Neural progenitor cell (in vitro differentiated cells): ENCODE measurements around the gene PRR15L. TPM values are rescaled to one million over a fixed set of nuclear protein-coding genes. Genes with fewer than 3 reads are reported as not detected.

ENCODE experiments used
- DNase-seq: peaks from one replicate; pipeline ENCODE4 v3.0.0-alpha.2; 2016; ENCODE audit warnings: low spot score
- H2AFZ ChIP-seq: fragments of 200-600 bp; sonication (generic); replicated peaks from 2 replicates; pipeline ENCODE4 v1.6.1; 2016; ENCODE audit warnings: antibody characterized with exemption
- H3F3A ChIP-seq: fragments of 200-600 bp; sonication (generic); 2 replicates; pipeline ENCODE4 v1.6.1; 2016; ENCODE audit warnings: antibody characterized with exemption, low read depth
- H3K27ac ChIP-seq: fragments of 200-600 bp; sonication (generic); 2 replicates; pipeline ENCODE4 v1.5.1; 2016; ENCODE audit warnings: mild to moderate bottlenecking
- H3K27me3 ChIP-seq: fragments of 200-600 bp; sonication (generic); 2 replicates; pipeline ENCODE4 v1.6.1; 2016; ENCODE audit warnings: mild to moderate bottlenecking, moderate library complexity
- H3K36me3 ChIP-seq: fragments of 200-600 bp; sonication (generic); 2 replicates; pipeline ENCODE4 v1.5.1; 2016
- H3K4me1 ChIP-seq: fragments of 200-600 bp; sonication (generic); 2 replicates; pipeline ENCODE4 v1.6.1; 2016; ENCODE audit warnings: mixed run types
- H3K4me2 ChIP-seq: fragments of 200-600 bp; sonication (generic); 2 replicates; pipeline ENCODE4 v1.6.1; 2016
- H3K4me3 ChIP-seq: fragments of 200-600 bp; sonication (generic); 2 replicates; pipeline ENCODE4 v1.5.1; 2016
- H3K79me2 ChIP-seq: fragments of 200-600 bp; sonication (generic); 2 replicates; pipeline ENCODE4 v1.6.1; 2016; ENCODE audit warnings: low read depth
- H3K9ac ChIP-seq: fragments of 200-600 bp; sonication (generic); 2 replicates; pipeline ENCODE4 v1.6.1; 2016
- H3K9me3 ChIP-seq: fragments of 200-600 bp; sonication (generic); 2 replicates; pipeline ENCODE4 v1.5.1; 2016; ENCODE audit warnings: low read depth
- H4K20me1 ChIP-seq: fragments of 200-600 bp; sonication (generic); 2 replicates; pipeline ENCODE4 v1.6.1; 2016; ENCODE audit warnings: low read depth
- H3K27ac Mint-ChIP-seq: 3 replicates; pipeline ENCODE4 v1.8.0; 2021; ENCODE audit warnings: mixed read lengths
- H3K27me3 Mint-ChIP-seq: 2 replicates; pipeline ENCODE4 v1.8.0; 2022; ENCODE audit warnings: low read depth, mild to moderate bottlenecking, inconsistent platforms, moderate library complexity, mixed read lengths; ENCODE audit not compliant: insufficient read depth
- H3K36me3 Mint-ChIP-seq: 3 replicates; pipeline ENCODE4 v1.8.0; 2021; ENCODE audit warnings: mixed read lengths
- H3K4me1 Mint-ChIP-seq: 3 replicates; pipeline ENCODE4 v1.8.0; 2021; ENCODE audit warnings: mixed read lengths
- H3K4me3 Mint-ChIP-seq: 3 replicates; pipeline ENCODE4 v1.8.0; 2021; ENCODE audit warnings: mild to moderate bottlenecking, moderate library complexity, mixed read lengths
- H3K9me3 Mint-ChIP-seq: 3 replicates; pipeline ENCODE4 v1.8.0; 2020; ENCODE audit warnings: mixed read lengths
- EZH2 ChIP-seq: fragments of 200-600 bp; sonication (generic); IDR thresholded peaks from 2 replicates; pipeline ENCODE4 v1.6.1; 2017; ENCODE audit warnings: antibody characterized with exemption, mild to moderate bottlenecking, moderate library complexity
- EZH2phosphoT487 ChIP-seq: fragments of 200-600 bp; sonication (generic); IDR thresholded peaks from 2 replicates; pipeline ENCODE4 v1.6.1; 2017; ENCODE audit warnings: antibody characterized with exemption
- total RNA-seq: library from RNA; depleted of rRNA; stranded (reverse); fragments of >200 nt; gene quantifications from 2 replicates; pipeline ENCODE4 v1.2.3, GENCODE V29; 2015; ENCODE audit warnings: low replicate concordance
- TF ChIP-seq, protein P1 (sequence below): fragments of 200-600 bp; sonication (generic); IDR thresholded peaks from 2 replicates; pipeline ENCODE4 v1.5.1; 2017; ENCODE audit warnings: antibody characterized with exemption, mild to moderate bottlenecking

Gene PRR15L
- not detected in 2 replicates for total RNA-seq

DNA sequence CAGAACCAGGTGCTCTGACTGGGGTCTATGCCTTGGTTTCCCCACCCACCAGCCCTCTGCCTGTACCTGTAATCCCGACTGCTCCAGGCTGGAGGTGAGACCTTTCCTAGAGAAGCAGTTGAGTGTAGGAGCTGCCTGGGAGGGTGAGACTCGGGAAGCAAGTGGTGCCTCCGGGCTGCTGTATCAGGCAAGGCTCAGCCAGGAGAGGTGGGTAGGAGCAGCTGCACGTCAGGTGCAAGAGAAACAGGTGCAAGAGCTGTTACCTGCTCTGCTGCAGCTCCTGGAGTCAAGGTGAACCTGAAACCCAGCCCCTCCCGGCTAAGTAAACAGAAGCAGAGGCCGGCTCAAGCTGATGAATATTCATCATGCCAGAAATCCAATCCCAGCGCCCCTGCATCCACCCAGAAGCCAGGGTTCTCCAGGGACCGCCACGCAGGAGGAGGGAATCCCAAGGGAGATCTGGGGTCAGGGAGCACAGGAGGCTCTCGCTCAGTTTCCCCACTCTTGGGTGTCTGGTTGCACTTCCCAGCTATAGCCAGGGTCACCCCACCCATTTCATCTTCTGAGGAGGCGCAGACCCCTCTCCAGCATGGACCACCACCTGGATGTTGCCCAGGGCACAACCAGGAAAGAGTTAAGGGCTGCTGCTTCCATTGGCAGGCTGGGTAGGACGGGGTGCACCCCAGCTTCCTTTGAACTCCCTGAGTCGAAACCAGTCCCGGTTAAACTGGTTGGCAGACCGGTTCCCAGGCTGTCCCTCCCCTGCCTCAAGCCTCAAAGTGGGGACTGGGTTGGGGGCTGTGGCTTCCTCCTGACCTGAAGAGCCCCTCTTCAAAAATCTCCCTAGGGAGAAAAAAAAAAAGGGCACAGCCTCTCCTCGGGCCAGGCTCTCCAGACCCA is at the start of gene PRR15L:
PRR15L (minus strand) TSS at position 293 of the 900 bp plus-strand sequence. CDS start 4,649 bp downstream, outside the sequence.
- no peaks in the 10 kb centered on the region for H3K9me3 Mint-ChIP-seq
- Histone ChIP-seq H3K4me2 (peak within 1 kb of the TSS; percentile 38), H3F3A (no peaks in the 10 kb centered on the region), H3K79me2 (no peaks in the 10 kb centered on the region), H3K27me3 (peaks cover 6% of the 10 kb centered on the region), H3K9me3 (no peaks in the 10 kb centered on the region), H3K9ac (no peak within 1 kb of the TSS), H3K4me1 (peaks cover 12% of the 10 kb centered on the region), H4K20me1 (no peaks in the 10 kb centered on the region), H3K4me3 (no peak within 1 kb of the TSS), H3K27ac (no peak within 1 kb of the TSS), H3K36me3 (no peaks in the 10 kb centered on the region), H2AFZ (no peak within 1 kb of the TSS)
- peaks cover 11% of the 10 kb centered on the region for H3K27me3 Mint-ChIP-seq
- no peak within 1 kb of the TSS for H3K27ac Mint-ChIP-seq
- no peak for TF ChIP-seq EZH2phosphoT487
- TF ChIP-seq EZH2: no peak
- TF ChIP-seq, protein P1, sequence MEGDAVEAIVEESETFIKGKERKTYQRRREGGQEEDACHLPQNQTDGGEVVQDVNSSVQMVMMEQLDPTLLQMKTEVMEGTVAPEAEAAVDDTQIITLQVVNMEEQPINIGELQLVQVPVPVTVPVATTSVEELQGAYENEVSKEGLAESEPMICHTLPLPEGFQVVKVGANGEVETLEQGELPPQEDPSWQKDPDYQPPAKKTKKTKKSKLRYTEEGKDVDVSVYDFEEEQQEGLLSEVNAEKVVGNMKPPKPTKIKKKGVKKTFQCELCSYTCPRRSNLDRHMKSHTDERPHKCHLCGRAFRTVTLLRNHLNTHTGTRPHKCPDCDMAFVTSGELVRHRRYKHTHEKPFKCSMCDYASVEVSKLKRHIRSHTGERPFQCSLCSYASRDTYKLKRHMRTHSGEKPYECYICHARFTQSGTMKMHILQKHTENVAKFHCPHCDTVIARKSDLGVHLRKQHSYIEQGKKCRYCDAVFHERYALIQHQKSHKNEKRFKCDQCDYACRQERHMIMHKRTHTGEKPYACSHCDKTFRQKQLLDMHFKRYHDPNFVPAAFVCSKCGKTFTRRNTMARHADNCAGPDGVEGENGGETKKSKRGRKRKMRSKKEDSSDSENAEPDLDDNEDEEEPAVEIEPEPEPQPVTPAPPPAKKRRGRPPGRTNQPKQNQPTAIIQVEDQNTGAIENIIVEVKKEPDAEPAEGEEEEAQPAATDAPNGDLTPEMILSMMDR: no peak
- DNase-seq: no peak
- no peaks in the 10 kb centered on the region for H3K36me3 Mint-ChIP-seq
- peaks cover 2% of the 10 kb centered on the region for H3K4me1 Mint-ChIP-seq
- no peak within 1 kb of the TSS for H3K4me3 Mint-ChIP-seq

DNA sequence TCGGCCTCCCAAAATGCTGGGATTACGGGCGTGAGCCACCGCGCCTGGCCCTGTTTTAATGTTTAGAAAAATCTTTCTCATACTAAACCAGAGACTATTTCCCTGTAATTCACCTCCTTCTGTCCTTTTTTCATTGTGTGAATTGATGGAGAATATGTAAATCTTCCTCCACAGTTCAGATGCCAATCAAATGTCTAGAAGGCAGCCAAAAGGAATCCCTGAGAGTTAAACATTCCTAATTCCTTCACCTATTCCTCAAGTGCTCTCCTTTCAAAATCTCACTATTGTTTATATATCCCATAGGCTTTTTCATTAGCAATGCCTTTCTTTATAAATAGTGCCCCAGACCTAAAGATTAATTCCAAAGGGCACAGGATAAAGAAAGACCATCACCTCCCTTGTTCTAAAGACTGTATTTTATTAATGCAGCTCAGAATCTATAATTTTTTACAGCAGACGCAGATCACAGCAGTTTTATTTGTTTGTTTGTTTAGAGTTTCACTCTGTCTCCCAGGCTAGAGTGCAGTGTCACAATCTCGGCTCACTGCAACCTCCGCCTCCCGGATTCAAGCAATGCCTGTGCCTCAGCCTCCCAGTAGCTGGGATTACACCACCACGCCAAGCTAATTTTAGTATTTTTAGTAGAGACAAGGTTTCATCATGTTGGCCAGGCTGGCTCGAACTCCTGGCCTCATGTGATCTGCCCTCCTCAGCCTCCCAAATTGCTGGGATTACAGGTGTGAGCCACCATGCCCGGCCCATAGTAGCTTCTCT is 49.4 kb upstream of the PRR15L start:
- no peak overlapping the region for H3K4me3 ChIP-seq
- no peaks in the 10 kb centered on the region for H3K36me3 ChIP-seq
- H3K9me3 ChIP-seq: no peaks in the 10 kb centered on the region
- peaks cover 66% of the 10 kb centered on the region for H3K4me1 ChIP-seq
- Mint-ChIP-seq H3K4me1 (peaks cover 78% of the 10 kb centered on the region), H3K9me3 (no peaks in the 10 kb centered on the region), H3K36me3 (no peaks in the 10 kb centered on the region), H3K4me3 (no peak overlapping the region), H3K27ac (peak overlapping the region; percentile 39), H3K27me3 (peaks cover 9% of the 10 kb centered on the region)
- DNase-seq: no peak
- no peaks in the 10 kb centered on the region for H4K20me1 ChIP-seq
- no peak overlapping the region for H3K4me2 ChIP-seq
- no peaks in the 10 kb centered on the region for H3K27me3 ChIP-seq
- H3K9ac ChIP-seq: no peak overlapping the region
- no peak overlapping the region for H2AFZ ChIP-seq
- H3F3A ChIP-seq: peaks cover 67% of the 10 kb centered on the region
- TF ChIP-seq, protein P1: no peak
- no peak for TF ChIP-seq EZH2
- no peak for TF ChIP-seq EZH2phosphoT487
- H3K79me2 ChIP-seq: no peaks in the 10 kb centered on the region
- no peak overlapping the region for H3K27ac ChIP-seq

DNA sequence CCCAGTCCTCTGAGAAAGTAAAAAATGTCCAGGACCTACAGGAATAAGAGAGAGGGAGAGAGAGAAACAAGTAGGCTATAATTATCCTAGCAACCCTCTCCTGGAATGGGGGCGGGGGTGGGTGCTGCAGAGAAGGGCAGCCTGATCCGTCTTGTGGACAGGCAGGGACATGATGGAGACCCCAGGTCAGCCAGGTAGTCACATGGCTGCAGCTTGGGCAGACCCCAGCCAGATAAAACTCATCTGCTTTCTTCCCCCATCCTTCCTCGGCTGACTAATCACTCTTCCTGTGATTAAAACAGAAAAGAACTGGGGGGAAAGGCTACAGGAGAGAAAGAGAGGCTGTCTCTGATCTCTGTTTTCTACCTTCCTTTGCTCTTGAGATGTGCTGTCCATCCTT is 47.3 kb upstream of the PRR15L start:
- DNase-seq: no peak
- Histone ChIP-seq H3K4me3 (no peak overlapping the region), H3K9ac (no peak overlapping the region), H3K9me3 (no peaks in the 10 kb centered on the region), H3K27me3 (no peaks in the 10 kb centered on the region), H3K36me3 (no peaks in the 10 kb centered on the region), H3K4me1 (peaks cover 63% of the 10 kb centered on the region), H3K4me2 (peak overlapping the region; percentile 73), H3F3A (peaks cover 65% of the 10 kb centered on the region), H3K79me2 (no peaks in the 10 kb centered on the region), H2AFZ (peak overlapping the region; percentile 39), H4K20me1 (no peaks in the 10 kb centered on the region), H3K27ac (peak overlapping the region; percentile 90)
- H3K27ac Mint-ChIP-seq: peak overlapping the region; percentile 94
- no peaks in the 10 kb centered on the region for H3K9me3 Mint-ChIP-seq
- no peak for TF ChIP-seq EZH2
- TF ChIP-seq, protein P1: no peak
- no peak for TF ChIP-seq EZH2phosphoT487
- H3K4me1 Mint-ChIP-seq: peaks cover 74% of the 10 kb centered on the region
- H3K36me3 Mint-ChIP-seq: no peaks in the 10 kb centered on the region
- peaks cover 11% of the 10 kb centered on the region for H3K27me3 Mint-ChIP-seq
- peak overlapping the region; percentile 69 for H3K4me3 Mint-ChIP-seq
